HG03108 (cell line): ENCODE data around the gene CLEC5A.
A peak's percentile ranks its signal among the peaks of the same experiment; 100 is the strongest.
"Not testable (repeated sequence)": the region's sequence is repeated elsewhere in the genome, so short reads cannot be mapped to it uniquely, and the experiment has no call there.

Source experiments
- ATAC-seq: cut with Tn5 transposase; IDR thresholded peaks from one replicate; pipeline ENCODE4 v1.9.1; 2021; ENCODE audit warnings: moderate library complexity; ENCODE audit not compliant: unreplicated experiment

The CLEC5A gene

DNA sequence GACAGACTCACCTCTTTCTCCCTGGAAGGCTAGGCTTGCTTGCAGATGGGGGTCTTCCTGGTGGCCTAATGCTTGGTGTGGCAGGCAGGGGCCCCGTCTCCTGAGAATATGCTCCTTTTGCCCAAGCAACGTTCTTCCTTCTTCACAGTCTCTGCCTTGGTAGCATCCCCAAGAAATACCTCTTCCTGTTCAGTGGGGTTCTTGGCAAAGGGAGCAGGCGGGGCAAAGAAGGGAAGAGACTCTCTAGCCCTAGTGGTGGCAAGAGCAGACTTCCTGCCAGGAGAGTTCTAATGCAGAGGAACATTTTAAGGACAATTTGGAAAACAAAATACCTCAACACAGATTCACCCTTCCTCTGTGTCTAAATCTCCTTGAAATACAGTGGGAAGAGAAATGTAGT, at the start of gene CLEC5A:
TSS of gene CLEC5A (minus strand) at position 179 of the 400 bp plus-strand sequence. CDS start 682 bp downstream, outside the sequence.
- ATAC-seq = no peak

DNA sequence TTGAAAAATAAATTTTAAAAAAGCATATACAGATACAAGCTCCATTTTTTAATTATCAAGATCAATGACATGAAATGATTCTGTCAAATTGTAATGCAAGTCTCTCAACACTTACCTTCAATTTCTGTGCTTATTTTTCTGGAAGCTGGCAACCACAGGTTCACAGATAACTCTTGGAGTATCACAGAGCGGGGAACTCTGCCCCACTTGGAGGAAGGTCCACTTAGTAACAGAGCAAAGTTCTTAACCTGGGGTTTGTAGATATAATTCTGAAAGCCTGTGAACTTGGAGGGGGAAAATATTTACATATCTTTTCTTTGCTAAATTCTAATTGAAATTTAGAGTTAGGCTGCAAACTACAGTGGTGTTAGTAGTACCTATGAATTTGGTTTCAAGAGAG, 46.6 kb upstream of the CLEC5A start:
- no peak for ATAC-seq

DNA sequence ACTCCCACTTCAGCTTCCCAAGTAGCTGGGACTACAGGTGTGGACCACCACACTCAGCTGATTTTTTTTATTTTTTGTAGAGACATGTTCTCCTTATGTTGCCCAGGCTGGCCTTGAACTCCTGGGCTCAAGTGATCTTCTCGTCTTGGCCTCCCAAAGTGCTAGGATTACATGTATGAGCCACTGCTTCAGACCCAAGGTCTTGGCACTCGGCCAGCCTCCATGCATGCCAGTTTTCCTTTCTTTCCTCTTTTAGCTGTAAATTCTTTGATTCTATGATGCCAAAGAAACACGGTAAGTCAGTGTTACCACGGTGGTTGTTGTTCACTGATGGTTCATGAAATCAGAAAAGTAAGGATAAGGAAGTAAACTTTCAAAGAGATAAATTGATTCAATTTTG, 45.9 kb upstream of the CLEC5A start:
- ATAC-seq = no peak

DNA sequence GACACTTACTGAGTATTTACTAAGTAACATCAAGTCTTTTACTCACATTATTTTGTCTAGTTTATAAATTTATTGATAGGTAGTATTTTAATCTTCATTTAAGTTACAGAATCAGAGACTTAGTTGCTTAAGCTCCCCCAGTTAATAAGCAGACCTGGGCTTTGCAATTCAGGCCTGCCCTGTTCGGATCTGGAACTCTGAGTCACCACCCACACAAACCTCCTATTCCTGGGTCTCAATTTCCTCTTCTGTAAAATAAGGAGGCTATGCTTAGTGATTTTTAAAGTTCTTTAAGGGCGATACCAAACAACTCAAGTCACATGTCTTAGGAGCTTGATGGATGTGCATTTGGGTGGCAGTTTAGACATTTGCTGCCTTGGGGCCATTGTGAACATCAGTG, 45.4 kb upstream of the CLEC5A start:
- ATAC-seq = no peak

DNA sequence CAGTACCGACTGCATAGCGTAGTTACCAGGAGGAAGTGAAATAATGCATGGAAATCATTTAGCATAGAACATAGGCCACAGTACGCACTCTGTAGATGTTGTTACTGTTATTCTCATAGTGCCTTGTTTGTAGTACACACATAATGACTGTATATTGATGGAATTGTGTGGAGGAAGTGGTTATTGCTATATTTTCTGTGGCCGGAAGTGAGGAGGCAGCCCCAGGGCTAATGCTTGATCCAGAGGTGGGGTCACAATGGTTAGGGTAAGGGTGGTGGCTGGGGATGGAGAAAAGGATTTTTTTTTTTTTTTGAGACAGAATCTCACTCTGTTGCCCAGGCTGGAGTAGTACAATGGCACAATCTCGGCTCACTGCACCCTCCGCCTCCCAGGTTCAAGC, 44.4 kb upstream of the CLEC5A start:
- ATAC-seq = no peak

DNA sequence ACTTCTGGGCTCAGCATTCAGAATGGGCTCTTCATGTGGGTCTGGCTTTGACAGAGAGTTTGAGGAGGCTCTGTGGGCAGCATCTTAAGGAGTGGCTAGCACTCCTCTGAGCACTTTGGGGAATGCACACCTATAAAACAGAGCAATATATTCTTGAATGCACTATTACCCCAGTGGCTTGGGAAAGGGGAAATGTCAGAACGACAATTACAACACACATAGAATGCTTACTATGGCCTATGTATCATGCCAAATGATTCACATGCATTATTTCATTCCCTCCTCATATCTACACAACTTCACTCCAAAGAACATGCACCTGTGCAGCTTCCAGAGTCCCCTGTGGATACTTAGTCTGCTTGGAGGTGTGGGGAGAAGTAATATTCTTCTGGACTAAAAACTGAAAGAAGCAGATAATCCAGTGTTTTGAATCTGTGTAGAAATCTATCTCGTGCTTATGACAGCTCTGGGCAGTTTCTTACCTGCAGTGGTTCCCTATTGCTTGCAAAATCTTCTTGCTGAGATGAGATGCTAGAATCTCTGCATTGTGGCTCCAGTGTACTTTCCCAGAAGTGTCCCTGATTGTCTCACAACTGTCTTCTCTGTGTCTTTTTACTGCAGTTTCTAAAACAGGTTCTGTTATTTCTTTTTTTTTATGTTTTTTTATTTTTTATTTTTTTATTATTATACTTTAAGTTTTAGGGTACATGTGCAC, 43.4 kb upstream of the CLEC5A start:
- ATAC-seq = no peak

DNA sequence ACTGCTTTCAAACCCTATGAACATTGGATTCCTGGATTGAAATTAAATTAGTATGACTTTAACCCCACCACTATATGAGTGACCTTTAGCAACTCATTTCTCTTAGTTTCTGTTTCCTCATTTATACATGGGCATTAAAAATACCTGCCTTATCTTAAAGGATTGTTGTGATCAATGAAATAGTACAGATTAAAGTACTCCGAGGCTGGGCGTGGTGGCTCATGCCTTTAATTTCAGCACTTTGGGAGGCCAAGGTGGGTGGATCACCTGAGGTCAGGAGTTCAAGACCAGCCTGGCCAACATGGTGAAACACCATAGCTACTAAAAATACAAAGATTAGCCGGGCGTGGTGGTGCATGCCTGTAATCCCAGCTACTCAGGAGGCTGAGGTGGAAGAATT, 41.0 kb upstream of the CLEC5A start:
- not testable (repeated sequence) for ATAC-seq

DNA sequence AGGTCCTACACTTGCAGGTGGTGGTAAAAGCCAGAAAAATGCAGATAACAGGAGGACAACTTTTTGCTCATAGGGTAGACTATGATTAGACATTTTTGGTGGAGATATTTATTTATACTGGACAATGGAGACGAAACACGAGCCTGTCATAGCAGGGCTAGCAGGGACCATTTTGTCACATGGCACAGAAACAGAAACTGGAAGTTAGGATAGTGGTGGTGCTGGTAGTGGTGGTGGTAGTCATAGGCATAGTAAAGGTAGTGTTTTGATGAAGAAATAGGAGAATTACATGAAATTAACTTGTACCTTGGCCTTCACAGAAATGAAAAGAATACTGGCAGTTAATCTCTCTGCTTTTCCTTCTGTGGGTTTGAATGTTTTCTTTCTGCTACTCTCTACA, 40.1 kb upstream of the CLEC5A start:
- no peak for ATAC-seq

DNA sequence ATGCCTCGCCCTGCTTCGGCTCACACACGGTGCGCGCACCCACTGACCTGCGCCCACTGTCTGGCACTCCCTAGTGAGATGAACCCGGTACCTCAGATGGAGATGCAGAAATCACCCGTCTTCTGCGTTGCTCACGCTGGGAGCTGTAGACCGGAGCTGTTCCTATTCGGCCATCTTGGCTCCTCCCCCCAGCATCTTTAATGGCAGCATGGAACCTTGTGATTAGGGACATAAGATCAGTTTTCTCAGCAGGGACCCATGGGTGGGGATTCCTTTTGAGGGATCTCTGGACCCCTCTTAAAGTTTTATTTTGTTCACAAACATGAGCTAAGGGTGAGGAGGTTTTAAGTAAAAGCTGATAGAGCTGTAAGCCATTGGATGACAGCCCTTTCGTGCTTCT, 39.2 kb upstream of the CLEC5A start:
- not testable (repeated sequence) for ATAC-seq

DNA sequence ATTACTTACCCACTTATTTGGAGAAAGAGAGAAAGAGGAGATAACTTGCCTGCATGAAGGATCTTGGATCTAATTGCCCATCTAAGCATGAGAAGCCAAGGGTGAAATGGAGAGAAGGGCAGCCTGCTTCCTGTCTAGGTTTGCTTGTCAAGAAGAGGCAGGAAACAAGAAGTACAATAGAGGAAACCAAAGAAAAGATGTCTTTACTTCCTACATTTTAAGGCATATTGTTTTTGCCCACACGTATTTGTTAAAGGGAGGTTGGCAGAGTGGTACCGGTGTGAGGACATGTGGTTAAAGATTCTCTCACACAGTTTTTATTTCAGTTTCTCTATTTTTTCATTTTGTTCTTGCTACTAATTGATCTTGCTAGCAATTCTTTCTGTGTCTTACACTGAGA, 32.8 kb upstream of the CLEC5A start:
- no peak for ATAC-seq

DNA sequence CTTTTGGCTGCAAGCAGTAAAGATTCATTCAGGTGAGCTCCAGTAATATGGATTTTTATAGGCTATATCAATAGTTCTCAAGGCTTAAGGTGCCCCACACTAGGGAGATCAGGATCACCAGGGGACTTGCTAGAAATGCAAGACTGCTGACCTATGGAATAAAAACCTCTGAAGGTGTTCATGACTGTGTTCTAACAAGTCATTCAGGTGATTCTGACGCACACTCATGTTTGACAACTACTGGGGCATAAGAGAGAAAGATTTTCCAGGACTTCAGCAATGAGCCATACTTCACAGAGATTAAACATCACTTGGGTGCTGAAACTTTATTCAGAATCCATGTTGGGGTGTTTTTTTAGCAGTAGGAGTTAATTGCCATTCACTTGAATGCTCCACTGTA, 31.6 kb upstream of the CLEC5A start:
- no peak for ATAC-seq

DNA sequence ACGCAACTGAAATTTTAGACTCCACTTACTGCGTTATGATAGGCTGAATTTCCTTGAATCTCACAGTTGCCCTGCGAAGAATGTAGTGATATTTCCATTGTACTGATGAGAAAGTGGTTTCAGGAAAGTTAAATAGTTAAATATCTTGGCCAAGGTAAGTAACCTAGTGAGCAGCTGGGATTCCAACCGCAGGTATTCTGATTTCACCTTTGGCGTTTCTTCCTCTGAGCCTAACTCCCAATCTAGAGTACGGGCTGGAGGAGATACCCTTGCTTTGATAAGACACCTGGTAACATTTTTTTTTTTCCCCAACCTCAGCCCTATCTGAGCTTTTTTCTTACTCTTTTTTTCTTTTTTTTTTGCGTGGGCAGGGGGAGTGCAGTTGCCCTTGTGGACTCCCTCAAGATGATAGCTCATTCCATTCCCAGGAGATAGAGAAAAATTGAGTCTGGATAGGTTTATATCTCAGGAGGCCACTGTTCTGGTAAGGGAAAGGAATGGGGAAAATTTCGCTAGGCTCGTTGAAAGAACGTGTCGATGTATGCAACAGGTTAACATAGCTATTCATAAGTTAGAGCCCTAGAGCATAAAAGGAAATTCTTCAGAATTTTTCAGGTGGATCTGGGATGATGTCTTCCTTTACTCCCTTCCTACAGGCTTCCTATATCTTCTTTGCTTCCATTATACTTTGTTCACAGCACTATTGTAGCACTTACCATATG, 29.9 kb upstream of the CLEC5A start:
- ATAC-seq = no peak

DNA sequence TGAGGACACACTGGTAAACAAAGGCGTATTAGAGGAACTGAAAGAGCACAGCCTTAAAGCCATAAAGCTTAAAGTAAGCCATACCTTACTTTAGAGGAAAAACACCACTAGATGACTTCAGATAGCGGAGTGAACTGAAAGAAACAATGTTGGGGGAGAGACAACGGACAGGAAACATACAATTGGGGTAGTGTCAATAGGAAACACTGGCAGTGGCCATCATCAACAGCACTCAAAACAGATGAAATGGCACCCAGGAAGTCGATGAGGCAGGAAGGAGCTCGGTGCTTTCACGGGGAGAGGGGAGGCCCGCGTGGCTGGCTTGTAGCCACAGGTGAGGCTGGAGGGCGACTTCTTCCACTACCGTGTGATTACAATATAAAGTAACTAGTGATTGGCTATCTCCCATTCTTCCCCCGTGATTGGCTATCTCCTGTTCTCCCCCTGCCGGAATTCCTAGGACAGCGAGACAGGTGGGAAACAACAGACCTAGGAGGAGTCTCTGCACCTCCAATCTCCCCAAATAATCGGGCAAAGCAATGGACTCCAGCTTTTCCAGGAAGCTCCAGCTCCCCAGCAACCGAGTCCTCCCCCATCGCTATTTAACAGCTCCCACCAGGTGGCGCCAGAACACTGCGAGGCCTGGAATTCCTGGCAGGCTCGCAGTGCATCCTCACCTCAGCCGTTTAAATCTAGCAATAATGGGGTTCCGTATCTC, 29.2 kb upstream of the CLEC5A start:
- peak; percentile 59 for ATAC-seq

DNA sequence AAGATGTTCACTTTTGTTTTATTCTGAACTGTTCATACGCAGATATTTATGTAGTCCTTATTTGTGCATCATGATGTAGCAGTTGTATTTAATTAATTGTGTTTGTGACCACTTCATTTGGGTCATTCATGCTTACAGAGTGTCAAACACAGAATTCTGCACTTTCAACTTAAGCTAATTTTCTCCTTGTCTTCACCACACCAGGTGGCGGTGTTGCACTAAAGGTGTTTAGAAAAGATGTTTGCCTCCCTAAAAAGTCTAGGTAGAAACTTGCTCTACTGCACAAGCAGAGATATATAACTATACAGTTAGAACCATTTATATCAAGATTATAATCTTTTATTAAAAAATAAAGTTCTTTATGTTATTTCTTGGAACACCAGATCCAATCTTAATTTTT, 28.1 kb upstream of the CLEC5A start:
- no peak for ATAC-seq

DNA sequence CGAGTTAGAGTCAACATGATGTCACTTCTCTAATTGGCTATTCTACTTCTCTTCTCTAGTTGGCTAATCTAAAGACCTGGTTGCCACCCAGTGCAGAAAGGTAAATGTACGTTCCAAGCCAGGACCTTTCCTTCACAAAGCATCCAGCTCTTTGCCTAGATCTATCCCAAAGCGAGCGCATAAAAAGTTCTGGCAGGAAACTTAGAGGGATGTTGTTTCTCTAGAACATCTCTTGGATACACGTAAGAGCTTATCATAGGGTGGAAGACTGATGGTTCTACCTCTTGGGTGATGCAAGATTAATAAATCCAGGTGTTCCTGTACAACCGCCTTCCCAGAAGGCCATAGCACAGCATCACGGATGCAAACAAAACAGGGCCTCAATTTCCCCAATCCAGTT, 26.9 kb upstream of the CLEC5A start, which contains the start of gene TAS2R38:
TSS of gene TAS2R38 (minus strand) at position 101 of the 400 bp plus-strand sequence. CDS start at position 17, 84 bp downstream.
- ATAC-seq = no peak

DNA sequence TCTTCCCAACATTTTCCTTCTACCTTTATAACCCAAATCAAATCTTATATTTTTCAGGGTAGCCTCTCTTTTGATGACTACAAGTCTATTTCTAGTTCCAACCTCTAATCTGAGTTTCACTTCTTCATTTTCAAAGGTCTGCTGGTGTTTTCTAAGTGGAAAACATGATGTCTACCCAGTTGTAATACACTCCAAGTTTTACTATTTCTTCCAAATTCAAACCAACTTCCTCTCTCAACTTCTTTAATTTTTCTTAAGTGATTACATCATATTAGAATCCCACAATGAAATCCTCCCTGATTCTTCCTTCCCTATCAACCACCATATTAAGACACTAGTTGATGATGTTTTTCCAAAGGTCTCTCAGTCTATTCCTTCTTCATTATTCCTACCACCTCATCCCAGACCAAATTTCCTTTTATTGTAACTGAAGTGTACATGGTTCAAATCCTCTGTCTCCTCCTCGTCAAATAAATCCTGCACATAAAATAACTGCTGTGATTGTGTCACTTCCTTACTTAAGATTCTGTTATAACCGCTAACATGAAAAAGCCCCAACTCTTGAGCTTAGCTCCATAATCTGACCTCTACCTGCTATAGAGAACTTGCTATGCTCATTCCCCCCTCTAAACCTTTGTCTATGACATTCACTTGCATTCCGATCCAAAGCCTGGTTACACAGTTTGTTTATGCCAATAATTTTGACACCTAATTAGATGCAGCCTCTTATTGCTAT, 14.1 kb upstream of the CLEC5A start:
- ATAC-seq = peak; percentile 72

DNA sequence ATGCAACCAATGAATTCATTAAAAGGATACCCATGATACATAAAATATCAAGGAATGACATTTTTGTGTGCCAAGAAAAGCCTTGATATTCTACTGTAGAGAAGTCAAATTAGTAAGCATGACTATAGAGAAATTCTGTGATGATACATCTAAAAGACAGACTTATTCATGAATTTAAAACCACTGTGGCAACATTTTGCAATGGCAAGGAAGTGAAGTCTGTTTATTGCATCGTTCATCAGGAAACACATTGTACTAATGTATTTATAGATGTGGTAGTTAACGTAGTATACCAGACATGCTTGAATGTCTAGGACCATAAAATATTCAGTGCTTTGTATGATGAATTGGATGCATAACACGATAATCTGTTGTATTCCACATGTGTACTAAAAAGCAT, 9.3 kb upstream of the CLEC5A start:
- ATAC-seq = no peak

DNA sequence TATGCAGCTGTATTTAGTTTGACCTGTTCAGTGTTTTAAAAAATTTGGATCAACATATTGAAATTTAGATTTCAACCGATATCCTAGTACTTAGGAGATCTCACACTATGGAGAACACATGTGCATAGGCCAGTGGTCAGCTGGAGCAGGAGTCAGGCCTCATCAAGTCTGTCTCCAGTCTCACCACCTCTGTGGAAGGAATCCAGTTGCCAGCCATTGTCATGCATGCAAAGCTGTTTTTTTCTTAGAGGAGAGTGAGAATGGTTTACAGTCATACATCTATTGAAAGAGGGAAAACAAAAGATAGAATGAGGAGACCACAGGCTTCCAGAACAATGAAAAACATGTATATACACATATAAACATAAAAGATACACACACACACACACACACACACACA, 7.6 kb upstream of the CLEC5A start:
- no peak for ATAC-seq

DNA sequence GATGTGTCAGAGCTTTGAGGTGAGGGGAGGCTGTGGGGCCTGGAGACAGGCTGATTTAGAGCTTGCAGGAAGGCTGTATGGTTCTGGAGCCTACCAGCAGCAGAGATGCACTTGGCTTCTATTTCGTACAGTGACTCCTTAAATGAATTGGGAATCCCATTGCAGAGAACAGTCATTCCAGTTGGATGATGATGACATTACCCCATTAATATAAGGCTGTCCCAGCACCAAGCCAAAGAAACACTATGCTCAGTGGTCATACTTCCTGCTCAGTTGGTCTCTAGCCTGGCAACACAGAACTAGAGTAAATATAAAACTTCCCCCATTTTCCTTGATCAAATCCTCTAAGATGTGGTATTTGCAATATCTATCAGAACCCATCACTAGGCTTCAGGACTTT, 5.7 kb upstream of the CLEC5A start:
- no peak for ATAC-seq

DNA sequence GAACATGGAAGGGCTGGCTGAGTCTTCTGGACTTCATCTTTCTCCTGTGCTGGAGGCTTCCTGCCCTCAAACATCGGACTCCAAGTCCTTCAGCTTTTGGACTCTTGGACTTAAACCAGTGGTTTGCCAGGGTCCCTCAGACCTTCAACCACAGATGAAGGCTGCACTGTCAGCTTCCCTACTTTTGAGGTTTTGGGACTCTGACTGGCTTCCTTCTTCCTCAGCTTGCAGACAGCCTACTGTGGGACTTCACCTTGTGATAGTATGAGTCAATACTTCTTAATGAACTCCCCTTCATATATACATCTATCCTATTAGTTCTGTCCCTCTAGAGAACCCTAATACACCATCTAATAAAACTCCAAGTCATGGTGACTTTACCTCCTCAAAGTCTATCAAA, 4.0 kb upstream of the CLEC5A start:
- no peak for ATAC-seq

DNA sequence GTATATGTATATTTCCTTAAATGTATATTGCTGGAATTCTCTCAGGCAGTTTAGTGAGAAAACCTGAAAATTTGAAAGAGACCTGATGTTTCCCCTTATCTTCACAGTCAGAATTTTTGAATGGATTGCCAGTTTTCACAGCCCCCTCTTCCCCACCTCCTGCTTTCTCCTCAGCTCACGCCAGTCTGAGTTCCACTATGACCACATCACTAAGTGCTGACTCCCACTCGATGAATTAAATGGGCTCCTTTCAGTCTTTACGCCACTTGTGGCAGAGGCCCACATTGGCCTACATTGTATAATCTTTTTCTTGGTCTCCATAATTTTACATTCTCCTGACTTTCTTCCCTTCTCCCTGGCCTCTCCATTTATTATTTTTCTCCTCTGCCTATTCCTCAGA, 3.1 kb upstream of the CLEC5A start:
- no peak for ATAC-seq
